ENCODE data around the gene C4BPB. TPM values are rescaled to one million over a fixed set of nuclear protein-coding genes. Genes with fewer than 3 reads are reported as not detected.
A peak's percentile ranks its signal among the peaks of the same experiment; 100 is the strongest.

C4BPB gene
- total and polyA plus RNA-seq, 4 donors, result 59.7 to 460 (median 401) TPM

GRCh38 chr1:207115269-207115668 is 26.6 kb downstream of the C4BPB start:
- Histone ChIP-seq H3K9me3 (ENCODE audit: control insufficient read depth in 4 of 4, low read length in 3 of 4) (no peaks in the 10 kb centered on the region), H3K4me3 (ENCODE audit: low read depth in 1 of 3, low read length in 3 of 3) (no peak overlapping the region), H3K9ac (ENCODE audit: low read depth in 1 of 2, low read length in 2 of 2) (no peak overlapping the region), H3K27ac (ENCODE audit: low read depth in 1 of 2, low read length in 2 of 2) (no peak overlapping the region), H3K36me3 (ENCODE audit: control insufficient read depth in 4 of 4, insufficient read depth in 3 of 4, low read depth in 1 of 4, low read length in 3 of 4) (peaks cover 5 to 55% (median 49%) of the 10 kb centered on the region in 4 donors), H3K4me1 (ENCODE audit: control insufficient read depth in 4 of 4, insufficient read depth in 4 of 4, low read length in 3 of 4) (peaks cover 0 to 9% (median 3%) of the 10 kb centered on the region in 4 donors), H3K27me3 (ENCODE audit: control insufficient read depth in 4 of 4, insufficient read depth in 4 of 4, low read length in 3 of 4) (no peaks in the 10 kb centered on the region)
- no peak for TF ChIP-seq JUND (IDR thresholded peaks at IDR 0.05)
- TF ChIP-seq GABPA (IDR thresholded peaks at IDR 0.05 in 1 of 2, conservative IDR thresholded peaks at IDR 0.05 in 1 of 2), result no peak
- TF ChIP-seq FOXA2 (IDR thresholded peaks at IDR 0.05), result no peak
- WGBS, result 77% methylated on average over 5 of the region's 5 CpGs
- DNase-seq (ENCODE audit: low spot score), result no peak

GRCh38 chr1:207124389-207124788 is 35.7 kb downstream of the C4BPB start:
- TF ChIP-seq RAD21 (IDR thresholded peaks at IDR 0.05) (no peak), ZBTB33 (IDR thresholded peaks at IDR 0.05) (no peak), FOXA1 (IDR thresholded peaks at IDR 0.05) (no peak), FOXA2 (IDR thresholded peaks at IDR 0.05) (no peak), HNF4A (conservative IDR thresholded peaks at IDR 0.05) (no peak), MAX (IDR thresholded peaks at IDR 0.05) (no peak), NR2F2 (IDR thresholded peaks at IDR 0.05) (no peak), ATF3 (IDR thresholded peaks at IDR 0.05) (no peak), RXRA (IDR thresholded peaks at IDR 0.05) (no peak), HNF4G (IDR thresholded peaks at IDR 0.05) (no peak), YY1 (IDR thresholded peaks at IDR 0.05) (no peak)
- H3K9ac ChIP-seq (ENCODE audit: low read depth in 1 of 2, low read length in 2 of 2), result no peak overlapping the region
- no peak for DNase-seq (ENCODE audit: low spot score)
- H3K9me3 ChIP-seq (ENCODE audit: control insufficient read depth in 4 of 4, low read length in 3 of 4), result no peaks in the 10 kb centered on the region
- H3K4me3 ChIP-seq (ENCODE audit: low read depth in 1 of 3, low read length in 3 of 3), result no peak overlapping the region
- WGBS, result 87% methylated on average over 3 of the region's 3 CpGs
- H3K4me1 ChIP-seq (ENCODE audit: control insufficient read depth in 4 of 4, insufficient read depth in 4 of 4, low read length in 3 of 4), result peaks cover 6 to 17% (median 13%) of the 10 kb centered on the region in 4 donors
- H3K27me3 ChIP-seq (ENCODE audit: control insufficient read depth in 4 of 4, insufficient read depth in 4 of 4, low read length in 3 of 4), result no peaks in the 10 kb centered on the region
- H3K36me3 ChIP-seq (ENCODE audit: control insufficient read depth in 4 of 4, insufficient read depth in 3 of 4, low read depth in 1 of 4, low read length in 3 of 4), result peaks cover 8 to 64% (median 51%) of the 10 kb centered on the region in 4 donors
- H3K27ac ChIP-seq (ENCODE audit: low read depth in 1 of 2, low read length in 2 of 2), result no peak overlapping the region

- Histone ChIP-seq H3K27ac (ENCODE audit: low read depth in 1 of 2, low read length in 2 of 2) (peak overlapping the region; percentile 60 to 86), H3K9me3 (ENCODE audit: control insufficient read depth in 4 of 4, low read length in 3 of 4) (no peaks in the 10 kb centered on the region)
- TF ChIP-seq YY1 (IDR thresholded peaks at IDR 0.05) (peak; percentile 40), EGR1 (IDR thresholded peaks at IDR 0.05; ENCODE audit: low read depth in 2 of 2) (peak in 1 of 2 donors; percentile 54), HNF4A (conservative IDR thresholded peaks at IDR 0.05) (peak; percentile 56 to 65), JUND (IDR thresholded peaks at IDR 0.05) (peak; percentile 93 to 97), ATF3 (IDR thresholded peaks at IDR 0.05) (peak; percentile 63), SP1 (IDR thresholded peaks at IDR 0.05) (peak; percentile 41), CTCF (IDR thresholded peaks at IDR 0.05; ENCODE audit: low read depth, low read length, missing input control) (no peak), NR2F2 (IDR thresholded peaks at IDR 0.05) (no peak), FOXA1 (IDR thresholded peaks at IDR 0.05) (peak; percentile 87), RXRA (IDR thresholded peaks at IDR 0.05) (peak; percentile 54 to 65), REST (IDR thresholded peaks at IDR 0.05) (no peak), HNF4G (IDR thresholded peaks at IDR 0.05) (no peak), TAF1 (conservative IDR thresholded peaks at IDR 0.05) (no peak), MAX (IDR thresholded peaks at IDR 0.05) (peak; percentile 68), GABPA (IDR thresholded peaks at IDR 0.05 in 1 of 2, conservative IDR thresholded peaks at IDR 0.05 in 1 of 2) (no peak), FOXA2 (IDR thresholded peaks at IDR 0.05) (peak; percentile 93)
Measured at GRCh38 chr1:207128336-207128921, 39.8 kb downstream of the C4BPB start.

More at GRCh38 chr1:207128336-207128921, 39.8 kb downstream of the C4BPB start:
- Histone ChIP-seq H3K4me1 (ENCODE audit: control insufficient read depth in 4 of 4, insufficient read depth in 4 of 4, low read length in 3 of 4) (peaks cover 6 to 19% (median 13%) of the 10 kb centered on the region in 4 donors), H3K36me3 (ENCODE audit: control insufficient read depth in 4 of 4, insufficient read depth in 3 of 4, low read depth in 1 of 4, low read length in 3 of 4) (peaks cover 8 to 63% (median 50%) of the 10 kb centered on the region in 4 donors), H3K27me3 (ENCODE audit: control insufficient read depth in 4 of 4, insufficient read depth in 4 of 4, low read length in 3 of 4) (no peaks in the 10 kb centered on the region), H3K4me3 (ENCODE audit: low read depth in 1 of 3, low read length in 3 of 3) (no peak overlapping the region), H3K9ac (ENCODE audit: low read depth in 1 of 2, low read length in 2 of 2) (peak overlapping the region; percentile 47 to 54)
- no peak for DNase-seq (ENCODE audit: low spot score)
